Stimulated activated CD4-positive, alpha-beta T cell treated with anti-CD3 and anti-CD28 coated beads, Interleukin-2, amount 100 ng/mL, for 48 hours (primary cell): ENCODE results near the gene THOC6.
"Not testable (repeated sequence)": the region's sequence is repeated elsewhere in the genome, so short reads cannot be mapped to it uniquely, and the experiment has no call there.

ENCODE experiments used
- DNase-seq, 2 donors: peaks; one replicate each; pipeline ENCODE4 v3.0.0-alpha.2; 2020

The THOC6 gene

DNA sequence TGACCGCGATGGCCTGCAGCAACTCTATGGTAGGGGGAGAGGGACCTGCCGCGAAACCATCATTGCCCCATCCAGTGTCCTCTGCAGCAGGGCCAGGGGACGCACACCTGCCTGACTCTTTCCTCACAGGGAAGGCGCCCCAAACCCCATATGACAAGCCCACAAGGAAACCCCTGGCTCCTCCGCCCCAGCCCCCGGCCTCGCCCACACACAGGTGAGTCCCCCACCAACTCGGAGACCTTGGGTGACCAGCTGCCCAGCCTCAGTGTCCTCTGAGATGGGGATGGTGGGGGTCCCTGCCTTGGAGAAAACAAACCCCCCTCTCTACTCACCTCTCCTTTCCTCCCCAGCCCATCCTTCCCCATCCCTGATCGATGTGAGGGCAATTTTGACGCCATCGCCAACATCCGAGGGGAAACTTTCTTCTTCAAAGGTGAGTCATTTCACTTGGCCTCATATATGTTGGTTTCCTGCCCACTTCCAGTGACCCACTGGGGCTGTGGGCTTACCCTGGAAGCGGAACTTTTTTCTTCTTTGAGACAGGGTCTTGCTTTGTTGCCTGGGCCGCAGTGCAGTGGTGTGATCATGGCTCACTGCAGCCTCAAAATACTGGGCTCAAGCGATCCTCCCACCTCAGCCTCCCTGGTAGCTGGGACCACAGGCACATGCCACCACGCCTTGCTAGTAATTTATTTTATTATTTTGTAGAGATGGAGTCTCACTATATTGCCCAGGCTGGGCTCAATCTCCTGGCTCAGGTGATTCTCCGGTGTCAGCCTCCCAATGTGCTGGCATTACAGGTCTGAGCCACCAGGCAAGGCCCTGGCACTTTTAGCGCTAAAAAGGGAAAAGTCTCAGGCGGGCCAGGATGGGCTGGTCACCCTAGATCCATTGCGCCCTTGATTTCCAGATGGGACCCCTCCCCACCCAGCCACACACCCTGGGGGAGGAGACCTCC lies 33.6 kb downstream of the THOC6 start:
- DNase-seq, result no peak

DNA sequence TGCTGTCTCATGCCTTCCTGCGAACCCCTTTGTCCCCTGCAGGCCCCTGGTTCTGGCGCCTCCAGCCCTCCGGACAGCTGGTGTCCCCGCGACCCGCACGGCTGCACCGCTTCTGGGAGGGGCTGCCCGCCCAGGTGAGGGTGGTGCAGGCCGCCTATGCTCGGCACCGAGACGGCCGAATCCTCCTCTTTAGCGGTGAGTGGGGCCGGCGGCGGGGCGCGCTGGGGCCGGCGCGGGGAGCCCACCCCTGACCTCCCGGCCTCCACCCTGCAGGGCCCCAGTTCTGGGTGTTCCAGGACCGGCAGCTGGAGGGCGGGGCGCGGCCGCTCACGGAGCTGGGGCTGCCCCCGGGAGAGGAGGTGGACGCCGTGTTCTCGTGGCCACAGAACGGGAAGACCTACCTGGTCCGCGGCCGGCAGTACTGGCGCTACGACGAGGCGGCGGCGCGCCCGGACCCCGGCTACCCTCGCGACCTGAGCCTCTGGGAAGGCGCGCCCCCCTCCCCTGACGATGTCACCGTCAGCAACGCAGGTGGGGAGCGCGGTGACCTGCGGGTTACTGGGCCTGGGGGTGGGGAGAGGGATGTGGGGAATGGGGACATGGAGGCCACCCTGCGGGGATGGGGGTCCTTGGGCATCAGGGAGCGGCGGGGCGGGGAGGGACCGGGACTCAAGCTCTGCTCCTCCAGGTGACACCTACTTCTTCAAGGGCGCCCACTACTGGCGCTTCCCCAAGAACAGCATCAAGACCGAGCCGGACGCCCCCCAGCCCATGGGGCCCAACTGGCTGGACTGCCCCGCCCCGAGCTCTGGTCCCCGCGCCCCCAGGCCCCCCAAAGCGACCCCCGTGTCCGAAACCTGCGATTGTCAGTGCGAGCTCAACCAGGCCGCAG lies 34.5 kb downstream of the THOC6 start:
- no peak for DNase-seq

DNA sequence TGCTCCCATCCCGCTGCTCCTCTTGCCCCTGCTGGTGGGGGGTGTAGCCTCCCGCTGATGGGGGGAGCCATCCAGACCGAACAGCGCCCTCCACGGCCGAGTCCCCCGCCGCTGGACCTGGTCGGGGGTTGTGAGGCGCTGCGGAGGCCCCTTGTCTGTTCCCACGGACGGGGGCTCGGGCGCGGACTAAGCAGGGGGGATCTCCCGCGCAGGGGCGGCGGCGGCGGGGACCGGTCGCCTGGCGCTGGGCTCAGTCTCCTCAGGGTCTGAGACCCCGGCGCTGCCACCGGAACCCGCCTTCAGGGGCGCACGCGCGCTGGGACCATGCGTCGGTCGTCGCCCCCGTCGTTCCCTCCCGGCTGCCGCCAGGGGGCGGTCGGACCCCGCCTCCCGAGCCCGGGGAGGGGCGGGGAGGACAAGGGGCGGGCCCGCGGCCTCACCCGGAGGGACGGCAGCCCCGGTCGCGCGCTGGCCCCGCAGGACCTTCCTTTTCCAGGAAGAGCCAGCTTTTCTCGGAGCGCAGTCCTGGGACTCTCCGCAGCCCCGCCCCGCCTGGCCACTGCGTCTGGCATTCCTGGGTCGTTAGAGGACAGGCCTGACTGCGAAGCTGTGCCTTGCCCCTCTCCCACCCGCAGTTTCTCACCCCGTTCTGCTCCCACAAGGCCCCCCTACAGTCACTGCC lies 35.3 kb downstream of the THOC6 start:
- peak; percentile 85 to 91 for DNase-seq

DNA sequence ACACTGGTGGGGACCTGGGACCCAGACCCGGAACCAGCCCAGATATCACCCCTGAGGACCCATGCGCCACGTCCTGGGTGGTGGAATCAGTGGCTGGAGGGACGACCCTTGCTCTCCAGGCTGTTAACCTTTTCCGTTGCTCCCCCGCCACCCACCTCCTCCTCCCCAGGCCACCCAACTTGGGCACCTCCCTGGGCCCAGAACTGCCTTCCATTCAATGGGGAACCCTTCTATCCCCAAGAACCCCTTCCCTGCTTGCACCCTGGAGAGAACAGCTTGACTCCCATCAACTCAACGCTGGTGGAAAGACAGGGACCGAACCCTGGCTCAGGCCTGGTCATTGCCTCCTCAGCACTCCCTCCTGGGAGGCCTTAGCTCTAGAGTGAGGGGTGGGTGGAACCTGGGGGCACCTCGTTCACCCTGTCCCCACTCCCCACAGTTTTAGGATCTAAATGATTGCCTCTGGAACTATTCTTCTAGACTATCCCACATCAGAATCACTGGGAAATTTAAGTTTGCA lies 35.9 kb downstream of the THOC6 start:
- no peak for DNase-seq

DNA sequence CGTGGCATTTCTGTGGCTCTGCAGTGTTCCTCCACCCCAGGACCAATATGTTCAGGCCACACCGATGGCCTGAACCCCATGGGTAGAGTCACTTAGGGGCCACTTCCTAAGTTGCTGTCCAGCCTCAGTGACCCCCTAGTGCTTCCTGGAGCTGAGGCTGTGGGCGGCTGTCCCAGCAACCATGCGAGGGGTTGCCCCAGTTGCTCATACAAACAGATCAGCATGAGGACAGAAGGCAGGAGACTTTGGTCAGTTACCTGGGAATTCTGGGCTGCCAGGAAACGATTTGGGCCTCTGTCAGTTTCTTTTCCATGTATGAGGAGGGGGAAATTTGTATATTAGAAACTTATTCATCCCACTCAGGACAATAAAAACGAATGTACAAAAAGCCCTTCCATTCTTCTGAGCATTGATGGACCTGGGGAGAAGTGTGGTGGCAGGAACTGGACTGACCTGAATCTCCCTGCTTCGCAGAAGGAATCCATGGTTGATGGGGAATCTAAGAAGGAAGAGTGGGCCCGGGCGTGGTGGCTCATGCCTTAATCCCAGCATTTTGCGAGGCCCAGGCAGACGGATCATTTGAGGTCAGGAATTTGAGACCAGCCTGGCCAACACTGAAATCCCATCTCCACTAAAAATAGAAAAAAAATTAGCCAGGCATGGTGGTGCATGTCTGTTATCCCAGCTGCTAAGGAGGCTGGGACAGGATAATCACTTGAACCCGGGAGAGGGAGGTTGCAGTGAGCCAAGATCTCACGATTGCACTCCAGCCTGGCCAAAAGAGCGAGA lies 36.7 kb downstream of the THOC6 start:
- no peak for DNase-seq

DNA sequence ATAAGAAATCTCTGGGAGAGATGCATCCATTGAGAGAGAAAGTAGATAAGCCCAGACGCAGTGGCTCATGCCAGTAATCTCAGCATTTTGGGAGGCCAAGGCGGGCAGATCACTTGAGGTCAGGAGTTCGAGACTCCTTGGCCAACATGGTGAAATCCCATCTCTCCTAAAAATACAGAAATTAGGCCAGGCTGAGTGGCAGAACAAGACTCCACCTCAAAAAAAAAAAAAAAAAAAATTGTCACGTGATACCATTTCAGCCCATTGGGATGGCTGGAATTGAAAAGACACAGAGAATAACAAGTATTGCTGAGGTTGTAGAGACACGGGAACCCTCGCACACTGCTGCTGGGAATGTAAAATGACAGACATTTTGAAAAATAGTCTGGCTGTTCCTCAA lies 38.7 kb downstream of the THOC6 start:
- no peak for DNase-seq

DNA sequence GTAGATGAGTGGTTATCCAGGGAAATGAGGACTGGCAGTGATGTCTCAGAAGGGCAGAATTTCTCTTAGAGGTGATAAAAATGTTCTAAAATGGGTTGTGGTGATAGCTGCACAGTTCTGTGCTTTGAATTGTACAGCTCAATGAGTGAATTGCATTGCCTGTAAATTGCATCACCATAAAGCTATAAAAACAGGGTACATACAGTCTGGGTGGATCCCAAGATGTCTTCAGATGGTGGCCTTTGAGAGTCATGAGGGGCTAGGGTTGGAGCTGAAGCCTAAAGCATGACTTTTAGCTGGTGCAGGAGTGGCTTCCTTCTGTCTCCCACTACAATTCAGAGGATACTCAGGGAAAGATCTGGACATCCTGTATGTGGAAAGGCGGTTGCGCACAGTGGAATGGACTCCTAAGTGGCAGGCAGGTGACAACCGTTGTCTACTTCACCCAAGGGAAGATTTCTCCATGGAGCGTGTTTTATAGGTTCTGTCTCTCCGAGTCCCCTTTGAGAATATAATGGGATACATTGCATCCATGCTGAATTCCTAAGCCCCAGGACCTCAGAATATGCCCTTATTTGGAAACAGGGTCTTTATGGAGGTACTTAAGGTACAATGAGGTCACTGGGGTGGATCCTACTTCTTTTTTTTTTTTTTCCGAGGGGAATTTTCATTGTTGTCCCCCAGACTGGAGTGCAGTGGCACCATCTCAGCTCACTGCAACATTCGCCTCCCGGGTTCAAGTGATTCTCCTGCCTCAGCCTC lies 40.0 kb downstream of the THOC6 start:
- DNase-seq, result no peak

- DNase-seq, result peak in 1 of 2 donors; percentile 70
Observed at GRCh38 chr16:3065069-3065741, 41.4 kb downstream of the THOC6 start, which contains the start of gene IL32. Gene IL32, plus strand, starts transcription at chr16:3065640. Its CDS starts 172 bp downstream, at chr16:3065812.

DNA sequence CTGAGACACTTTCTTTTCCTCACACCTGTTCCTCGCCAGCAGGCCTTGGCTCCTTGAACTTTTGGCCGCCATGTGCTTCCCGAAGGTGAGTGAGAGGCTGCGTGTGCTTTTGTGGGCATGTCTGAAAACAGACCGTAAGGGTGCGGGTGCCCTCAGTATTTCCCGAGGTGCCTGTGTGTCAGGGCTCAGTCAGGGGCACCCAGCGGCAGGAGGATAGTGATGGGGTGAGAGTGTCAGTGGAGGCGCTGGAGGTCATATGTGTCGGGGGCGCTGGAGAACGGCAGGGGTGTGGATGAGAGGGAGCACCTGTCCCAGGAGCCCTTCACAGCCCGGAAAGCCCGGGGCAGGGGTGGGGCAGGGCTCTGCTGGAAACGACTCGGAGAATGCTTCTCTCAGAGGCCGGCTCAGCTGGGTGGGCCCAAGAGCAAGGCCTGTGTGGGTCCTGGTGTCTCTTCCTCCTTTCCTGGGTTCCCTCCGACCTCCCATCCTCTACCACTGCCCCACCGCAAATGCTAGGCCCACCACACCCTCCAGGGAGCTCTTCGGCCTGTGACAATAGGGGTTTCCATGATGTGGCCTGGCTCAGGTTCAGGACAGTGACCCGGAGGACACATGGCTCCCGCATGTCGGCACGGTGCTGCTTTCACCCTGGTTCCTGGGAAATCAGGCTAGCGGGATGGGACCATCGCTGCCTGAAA lies 42.1 kb downstream of the THOC6 start:
- no peak for DNase-seq

DNA sequence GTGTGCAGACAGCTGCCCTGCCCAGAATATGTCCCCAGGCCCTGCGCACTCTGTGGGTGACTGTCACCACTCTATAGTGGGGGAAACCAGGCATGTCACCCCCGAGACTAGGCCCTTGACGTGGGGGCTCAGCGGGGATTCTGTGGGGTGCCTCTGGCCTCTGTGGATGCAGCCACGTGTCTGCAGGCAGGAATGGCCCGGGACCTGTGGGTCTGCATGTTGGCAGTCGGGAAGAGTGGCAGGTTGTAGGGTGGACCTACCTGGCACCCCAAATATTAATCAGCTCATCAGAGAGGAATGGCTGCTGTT lies 42.6 kb downstream of the THOC6 start:
- no peak for DNase-seq

DNA sequence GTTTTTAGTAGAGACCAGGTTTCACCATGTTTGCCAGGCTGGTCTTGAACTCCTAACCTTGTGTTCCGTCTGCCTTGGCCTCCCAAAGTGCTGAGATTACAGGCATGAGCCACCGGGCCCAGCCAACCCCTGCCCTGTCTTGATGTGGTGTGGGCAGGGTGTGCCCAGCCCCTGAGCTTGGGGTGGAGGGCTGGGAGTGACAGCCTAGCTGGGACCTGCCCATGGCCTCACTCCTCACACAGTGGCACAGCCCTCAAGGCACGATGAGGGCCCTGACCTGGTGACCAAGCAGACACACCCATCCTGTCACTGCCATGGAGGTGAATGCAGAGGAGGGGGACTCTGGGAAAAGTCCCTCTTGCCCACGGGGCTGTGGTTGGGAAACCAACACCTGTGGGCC lies 44.7 kb downstream of the THOC6 start:
- DNase-seq, result no peak

- DNase-seq, result not testable (repeated sequence)
Observed at GRCh38 chr16:3069146-3069545, 45.3 kb downstream of the THOC6 start.

- no peak for DNase-seq
Observed at GRCh38 chr16:3070608-3071111, 46.8 kb downstream of the THOC6 start.

DNA sequence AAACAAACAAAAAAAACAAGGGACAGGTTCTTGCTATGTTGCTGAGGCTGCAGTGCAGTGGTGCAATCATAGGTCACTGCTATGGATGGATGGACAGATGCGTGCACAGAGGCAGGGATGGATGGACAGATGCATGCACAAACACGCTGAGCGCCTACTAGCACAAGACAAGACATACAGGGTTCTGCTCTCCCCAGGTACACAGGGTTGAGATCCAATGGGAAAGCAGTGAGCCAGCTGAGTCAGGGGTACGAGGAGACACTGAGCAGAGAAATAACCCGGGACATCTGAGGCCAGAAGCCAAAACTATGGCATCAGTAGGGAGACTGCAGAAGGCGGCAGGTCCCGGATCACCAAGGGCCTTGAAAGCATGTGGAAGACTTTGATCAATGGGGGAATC lies 47.8 kb downstream of the THOC6 start:
- no peak for DNase-seq

DNA sequence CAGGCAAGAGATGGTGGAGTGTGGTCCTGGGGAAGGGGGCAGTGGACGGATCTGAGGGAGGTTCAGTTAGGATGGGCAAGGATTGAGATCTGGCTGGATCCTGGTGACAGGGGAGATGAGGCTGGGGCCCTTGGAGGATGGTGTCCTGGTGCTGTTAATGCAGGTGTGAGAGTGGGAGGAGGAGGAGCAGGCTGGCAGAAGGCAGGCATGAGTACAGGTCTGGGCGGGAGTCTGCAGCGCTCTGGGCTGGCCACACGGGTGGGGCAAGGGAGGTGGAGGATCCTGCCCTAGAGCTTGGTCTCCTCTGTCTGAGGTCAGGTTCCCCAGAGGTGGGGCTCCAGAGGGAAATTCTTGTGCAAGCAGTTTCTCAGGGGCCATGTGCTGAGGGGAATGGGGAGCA lies 48.3 kb downstream of the THOC6 start:
- not testable (repeated sequence) for DNase-seq

DNA sequence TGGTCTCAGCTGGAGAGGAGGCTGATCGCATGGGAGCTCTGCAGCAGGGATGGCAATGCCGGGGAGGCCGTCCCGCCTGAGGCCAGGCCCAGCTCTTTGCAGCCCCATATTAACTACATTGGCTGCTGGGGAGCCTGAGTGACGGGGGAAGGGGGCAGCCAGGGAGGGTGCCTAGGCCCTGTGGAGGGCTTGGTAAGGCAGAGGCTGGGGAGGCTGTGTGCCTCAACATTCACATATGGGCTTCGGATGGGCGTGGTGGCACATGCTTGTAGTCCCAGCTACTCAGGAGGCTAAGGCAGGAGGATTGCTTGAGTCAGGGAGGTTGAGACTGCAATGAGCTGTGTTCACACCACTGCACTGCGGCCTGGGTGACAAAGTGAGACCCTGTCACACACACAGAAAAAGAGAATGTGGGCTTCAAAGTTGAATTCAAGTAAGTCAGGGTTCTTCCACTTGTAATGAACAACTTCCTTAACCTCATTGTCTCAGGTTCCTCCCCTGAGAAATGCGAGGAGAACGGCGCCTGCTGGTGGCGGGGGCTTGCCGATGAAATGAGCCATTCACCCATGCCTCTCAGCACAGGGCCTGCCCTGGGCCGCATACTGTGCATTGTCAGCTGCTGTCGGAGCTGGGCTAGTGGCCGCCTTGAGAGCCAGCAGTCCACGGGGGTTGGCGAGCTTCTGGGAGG lies 48.9 kb downstream of the THOC6 start:
- not testable (repeated sequence) for DNase-seq

GRCh38 chr16:3073448-3073847 lies 49.6 kb downstream of the THOC6 start:
- DNase-seq, result no peak

DNA sequence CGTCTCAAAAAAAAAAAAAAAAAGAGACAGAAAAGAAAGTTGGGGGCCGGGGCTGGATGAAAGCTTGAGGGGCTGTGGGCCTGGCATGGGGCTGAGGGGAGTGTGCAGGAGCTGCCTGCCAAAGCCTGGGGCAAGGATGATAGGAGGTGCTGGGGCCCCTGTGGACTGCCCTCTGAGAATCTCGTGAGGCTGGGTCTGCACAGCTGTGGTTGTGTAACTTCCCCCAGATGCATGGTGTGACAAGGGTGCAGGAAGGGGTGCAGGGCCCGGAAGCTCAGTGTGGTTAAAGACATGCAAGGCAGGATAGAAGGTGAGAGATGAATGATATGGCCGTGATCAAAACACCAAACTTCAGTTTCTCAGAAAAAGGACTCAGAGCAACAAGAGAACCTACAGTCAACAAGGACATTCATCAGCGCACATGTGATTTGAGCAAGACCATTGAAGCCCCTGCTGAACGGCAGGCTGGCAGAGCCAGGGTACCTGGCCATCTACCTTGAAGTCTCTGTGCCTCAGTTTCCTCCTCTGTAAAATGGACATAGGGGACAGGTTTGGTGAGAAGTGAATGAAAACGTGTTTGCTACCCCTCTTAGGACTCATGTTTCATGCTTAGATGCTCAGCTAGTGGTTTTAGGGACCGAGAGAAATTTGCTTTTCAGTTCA lies 51.2 kb downstream of the THOC6 start:
- peak; percentile 59 to 68 for DNase-seq

GRCh38 chr16:3075523-3075915 lies 51.7 kb downstream of the THOC6 start:
- no peak for DNase-seq
